IMR-90 (cell line): ENCODE measurements around the gene MESP2. TPM values are rescaled to one million over a fixed set of nuclear protein-coding genes. Genes with fewer than 3 reads are reported as not detected.
A peak's percentile ranks its signal among the peaks of the same experiment; 100 is the strongest.

Experiments used
- ATAC-seq: fragments of 200-7000 bp; cut with Tn5 transposase; 2 replicates; pipeline ENCODE4 v1.9.1; 2020; ENCODE audit warnings: low read depth, mild to moderate bottlenecking, moderate library complexity
- BruUV-seq: library from RNA; stranded (reverse); fragments of 400-500 nt; replicated peaks from 2 replicates; lab custom pipeline; 2021; lab: Mats Ljungman, UMichigan
- CTCF ChIA-PET: fragments of 300-600 bp; formaldehyde crosslinking; extraction: SDS; loops from one replicate; lab custom pipeline; 2021; ENCODE audit warnings: antibody characterized with exemption; lab: Yijun Ruan, JAX
- POLR2A ChIA-PET: fragments of 300-600 bp; sonication (Branson Sonifier 250); formaldehyde crosslinking; loops from one replicate; lab custom pipeline; 2022; ENCODE audit warnings: antibody characterized with exemption; ENCODE audit not compliant: unreplicated experiment; lab: Charles Lee
- DNase-seq: peaks from one replicate; pipeline ENCODE4 v3.0.0; 2013
- H2AFZ ChIP-seq: replicated peaks from 2 replicates; pipeline ENCODE3; 2013; ENCODE audit warnings: low read length, mild to moderate bottlenecking; ENCODE audit not compliant: poor library complexity
- H2AK5ac ChIP-seq: 2 replicates; pipeline ENCODE4 v1.6.1; 2013; ENCODE audit warnings: low read depth, low read length, inconsistent platforms
- H2AK9ac ChIP-seq: replicated peaks from 2 replicates; pipeline ENCODE3; 2013; ENCODE audit warnings: mild to moderate bottlenecking, low read depth, low read length, moderate library complexity; ENCODE audit not compliant: poor library complexity
- H2BK120ac ChIP-seq: 2 replicates; pipeline ENCODE4 v1.6.1; 2013; ENCODE audit warnings: low read depth, low read length, inconsistent platforms
- H2BK15ac ChIP-seq: 3 replicates; pipeline ENCODE4 v1.6.1; 2013; ENCODE audit warnings: low read depth, low read length, inconsistent platforms
- H2BK20ac ChIP-seq: 2 replicates; pipeline ENCODE4 v1.6.1; 2013; ENCODE audit warnings: low read depth, mild to moderate bottlenecking, inconsistent platforms, low read length, moderate library complexity
- H2BK5ac ChIP-seq: 2 replicates; pipeline ENCODE4 v1.6.1; 2013; ENCODE audit warnings: mild to moderate bottlenecking, low read depth, low read length, inconsistent platforms; ENCODE audit not compliant: poor library complexity, severe bottlenecking
- H3K14ac ChIP-seq: replicated peaks from 2 replicates; pipeline ENCODE4 v1.6.1; 2013; ENCODE audit warnings: low read depth, low read length, inconsistent platforms
- H3K18ac ChIP-seq: 2 replicates; pipeline ENCODE4 v1.6.1; 2013; ENCODE audit warnings: low read depth, low read length, control low read depth
- H3K23ac ChIP-seq: 2 replicates; pipeline ENCODE4 v1.6.1; 2013; ENCODE audit warnings: low read depth, low read length, inconsistent platforms
- H3K27ac ChIP-seq: 2 replicates; pipeline ENCODE4 v1.5.1; 2013; ENCODE audit warnings: mild to moderate bottlenecking, control low read depth, low read length; ENCODE audit not compliant: insufficient read depth
- H3K27me3 ChIP-seq: 2 replicates; pipeline ENCODE4 v1.6.1; 2013; ENCODE audit warnings: low read length; ENCODE audit not compliant: control insufficient read depth, insufficient read depth
- H3K36me3 ChIP-seq: 2 replicates; pipeline ENCODE4 v1.6.1; 2013; ENCODE audit warnings: low read length, mixed read lengths; ENCODE audit not compliant: control insufficient read depth, insufficient read depth
- H3K4ac ChIP-seq: 2 replicates; pipeline ENCODE4 v1.6.1; 2013; ENCODE audit warnings: low read depth, low read length, inconsistent platforms
- H3K4me1 ChIP-seq: 2 replicates; pipeline ENCODE4 v1.6.1; 2013; ENCODE audit warnings: low read length, mixed read lengths; ENCODE audit not compliant: control insufficient read depth, insufficient read depth
- H3K4me2 ChIP-seq: 2 replicates; pipeline ENCODE4 v1.6.1; 2013; ENCODE audit warnings: low read depth, mild to moderate bottlenecking, control low read depth, low read length, moderate library complexity
- H3K4me3 ChIP-seq: 2 replicates; pipeline ENCODE4 v1.5.1; 2013; ENCODE audit warnings: low read depth, mild to moderate bottlenecking, control low read depth, low read length, moderate library complexity; ENCODE audit not compliant: insufficient read depth
- H3K56ac ChIP-seq: 2 replicates; pipeline ENCODE4 v1.6.1; 2013; ENCODE audit warnings: low read length, inconsistent platforms; ENCODE audit not compliant: insufficient read depth; ENCODE audit errors: extremely low read depth
- H3K79me1 ChIP-seq, 2 experiments: 2 replicates each; pipeline ENCODE4 v1.6.1; 2013; ENCODE audit warnings: low read length in 2 of 2, inconsistent platforms in 1 of 2, low read depth in 1 of 2
- H3K9ac ChIP-seq: 2 replicates; pipeline ENCODE4 v1.6.1; 2013; ENCODE audit warnings: low read depth, low read length, control low read depth
- H3K9me1 ChIP-seq: 2 replicates; pipeline ENCODE4 v1.6.1; 2013; ENCODE audit warnings: low read length, inconsistent platforms; ENCODE audit not compliant: insufficient read depth
- H3K9me3 ChIP-seq: 2 replicates; pipeline ENCODE4 v1.6.1; 2013; ENCODE audit warnings: low read length; ENCODE audit not compliant: control insufficient read depth, insufficient read depth
- H4K20me1 ChIP-seq: 2 replicates; pipeline ENCODE4 v1.6.1; 2013; ENCODE audit warnings: low read length, inconsistent platforms; ENCODE audit not compliant: insufficient read depth
- H4K5ac ChIP-seq: 2 replicates; pipeline ENCODE4 v1.6.1; 2013; ENCODE audit warnings: mild to moderate bottlenecking, low read depth, low read length, control low read depth
- H4K8ac ChIP-seq, 2 experiments: 2 replicates each; pipeline ENCODE4 v1.6.1; 2013; ENCODE audit warnings: low read depth in 2 of 2, low read length in 2 of 2, control low read depth in 1 of 2, inconsistent platforms in 1 of 2
- H4K91ac ChIP-seq: 2 replicates; pipeline ENCODE4 v1.6.1; 2013; ENCODE audit warnings: low read depth, low read length, inconsistent platforms; ENCODE audit not compliant: insufficient read depth
- CHD1 ChIP-seq: IDR thresholded peaks from 2 replicates; pipeline ENCODE4 v1.6.1; 2012; ENCODE audit warnings: low read depth, low read length, improper control_type of control experiment
- CTCF ChIP-seq: conservative IDR thresholded peaks from 2 replicates; pipeline ENCODE4 v1.5.1; 2012; ENCODE audit warnings: mild to moderate bottlenecking, low read depth, low read length, improper control_type of control experiment
- FOS ChIP-seq: fragments of 150-350 bp; IDR thresholded peaks from 2 replicates; pipeline ENCODE4 v1.6.1; 2016; ENCODE audit warnings: low read depth, low read length
- MAFK ChIP-seq: IDR thresholded peaks from 2 replicates; pipeline ENCODE4 v1.6.1; 2012; ENCODE audit warnings: low read depth, low read length, improper control_type of control experiment
- MXI1 ChIP-seq: IDR thresholded peaks from 2 replicates; pipeline ENCODE4 v1.6.1; 2012; ENCODE audit warnings: low read depth, mild to moderate bottlenecking, low read length, moderate library complexity, borderline replicate concordance
- NFE2L2 ChIP-seq: fragments of 150-350 bp; IDR thresholded peaks from 2 replicates; pipeline ENCODE4 v1.6.1; 2016; ENCODE audit warnings: low read depth, mild to moderate bottlenecking, low read length
- POLR2A ChIP-seq: IDR thresholded peaks from 2 replicates; pipeline ENCODE4 v1.6.1; 2012; ENCODE audit warnings: mild to moderate bottlenecking, low read depth, low read length
- RCOR1 ChIP-seq: IDR thresholded peaks from 2 replicates; pipeline ENCODE4 v1.6.1; 2012; ENCODE audit warnings: mild to moderate bottlenecking, low read length, improper control_type of control experiment; ENCODE audit not compliant: insufficient replicate concordance
- RFX5 ChIP-seq: IDR thresholded peaks from 2 replicates; pipeline ENCODE4 v1.8.0; 2012; ENCODE audit warnings: low read depth, mild to moderate bottlenecking, low read length, moderate library complexity
- SMC3 ChIP-seq: fragments of 150-350 bp; IDR thresholded peaks from 2 replicates; pipeline ENCODE4 v1.6.1; 2016; ENCODE audit warnings: low read depth, mild to moderate bottlenecking, antibody characterized with exemption, low read length, moderate library complexity
- WGBS, 2 experiments: methylation state at CpG; one replicate each; pipeline versions ENCODE4 v1.1.5 to v1.1.7; 2013; ENCODE audit warnings: missing lambda C conversion rate in 2 of 2; ENCODE audit not compliant: insufficient read length in 1 of 2; ENCODE audit errors: extremely low coverage in 2 of 2; 5-methylcytosine and 5-hydroxymethylcytosine counted together
- dilution Hi-C: fragments of 300-500 bp; cut with HindIII; formaldehyde crosslinking; loops from one replicate; pipeline ENCODE4 v1.14.3; 2018; ENCODE audit warnings: low sequenced_read_pairs; ENCODE audit not compliant: unreplicated experiment
- in situ Hi-C: fragments of 300-500 bp; cut with MboI; formaldehyde crosslinking; loops from 3 replicates; pipeline ENCODE4 v1.14.3; 2019; ENCODE audit warnings: low sequenced_read_pairs, inconsistent platforms, mixed read lengths
- intact Hi-C: fragments of 100-400 bp; cut with micrococcal nuclease; formaldehyde crosslinking; loops from 2 replicates; pipeline ENCODE4 v1.10.0; 2022
- polyA plus RNA-seq, 3 experiments: library from polyadenylated mRNA; depleted of rRNA; stranded (reverse); fragments of >200 nt; gene quantifications; 2 replicates each; pipeline ENCODE4 v1.2.3, GENCODE V29; 2012; ENCODE audit warnings: low replicate concordance in 1 of 3
- total RNA-seq: library from RNA; depleted of rRNA; stranded (reverse); fragments of >200 nt; gene quantifications from 2 replicates; pipeline ENCODE4 v1.2.3, GENCODE V29; 2012
- TF ChIP-seq, protein P1 (sequence below): fragments of 150-350 bp; IDR thresholded peaks from 2 replicates; pipeline ENCODE4 v1.6.1; 2016; ENCODE audit warnings: low read depth, mild to moderate bottlenecking, low read length, moderate library complexity, borderline replicate concordance
- TF ChIP-seq, protein P2 (sequence below): fragments of 150-350 bp; IDR thresholded peaks from 2 replicates; pipeline ENCODE4 v1.6.1; 2017; ENCODE audit warnings: mild to moderate bottlenecking, antibody characterized with exemption, low read length, low read depth

Gene MESP2
- total and polyA plus RNA-seq, 2 of the 4 experiments (the other 2 are of a cell fraction): 0.18 to 0.32 TPM

GRCh38 chr15:89822951-89823711 is 47.0 kb downstream of the MESP2 start:
- Histone ChIP-seq H3K4me2 (no peak overlapping the region), H3K9me3 (no peaks in the 10 kb centered on the region), H2BK5ac (peak overlapping the region; percentile 28), H3K14ac (peak overlapping the region; percentile 73), H3K18ac (no peak overlapping the region), H2BK20ac (no peak overlapping the region), H3K4ac (peak overlapping the region; percentile 72), H2AFZ (peak overlapping the region; percentile 75), H2BK120ac (peak overlapping the region; percentile 49; the same call in 1 of the 2 replicates), H3K9me1 (peaks cover 15% of the 10 kb centered on the region; the same call in 1 of the 2 replicates), H3K56ac (no peak overlapping the region), H4K20me1 (no peaks in the 10 kb centered on the region), H3K9ac (no peak overlapping the region), H3K27ac (no peak overlapping the region), H2BK15ac (no peak overlapping the region; the same call in 2 of the 3 replicates), H4K91ac (no peak overlapping the region; the same call in 1 of the 2 replicates), H2AK5ac (peak overlapping the region; percentile 48), H3K4me3 (no peak overlapping the region), H3K4me1 (peaks cover 15% of the 10 kb centered on the region), H4K8ac (peak overlapping the region in 1 of 2 experiments; percentile 56; a peak in 2 of 4 replicates), H3K79me1 (no peaks in the 10 kb centered on the region), H3K36me3 (no peaks in the 10 kb centered on the region), H2AK9ac (peak overlapping the region; percentile 87), H3K23ac (no peak overlapping the region), H3K27me3 (no peaks in the 10 kb centered on the region), H4K5ac (peak overlapping the region; percentile 22; the same call in 1 of the 2 replicates)
- ATAC-seq (no peak), DNase-seq (peak; percentile 18)
- dilution Hi-C loops (no loop called here), in situ Hi-C loops (no loop called here), intact Hi-C loops (no loop called here)
- BruUV-seq: no TSS peak
- TF ChIP-seq CHD1: no peak
- TF ChIP-seq, protein P1, sequence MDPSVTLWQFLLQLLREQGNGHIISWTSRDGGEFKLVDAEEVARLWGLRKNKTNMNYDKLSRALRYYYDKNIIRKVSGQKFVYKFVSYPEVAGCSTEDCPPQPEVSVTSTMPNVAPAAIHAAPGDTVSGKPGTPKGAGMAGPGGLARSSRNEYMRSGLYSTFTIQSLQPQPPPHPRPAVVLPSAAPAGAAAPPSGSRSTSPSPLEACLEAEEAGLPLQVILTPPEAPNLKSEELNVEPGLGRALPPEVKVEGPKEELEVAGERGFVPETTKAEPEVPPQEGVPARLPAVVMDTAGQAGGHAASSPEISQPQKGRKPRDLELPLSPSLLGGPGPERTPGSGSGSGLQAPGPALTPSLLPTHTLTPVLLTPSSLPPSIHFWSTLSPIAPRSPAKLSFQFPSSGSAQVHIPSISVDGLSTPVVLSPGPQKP: no peak
- TF ChIP-seq, protein P2, sequence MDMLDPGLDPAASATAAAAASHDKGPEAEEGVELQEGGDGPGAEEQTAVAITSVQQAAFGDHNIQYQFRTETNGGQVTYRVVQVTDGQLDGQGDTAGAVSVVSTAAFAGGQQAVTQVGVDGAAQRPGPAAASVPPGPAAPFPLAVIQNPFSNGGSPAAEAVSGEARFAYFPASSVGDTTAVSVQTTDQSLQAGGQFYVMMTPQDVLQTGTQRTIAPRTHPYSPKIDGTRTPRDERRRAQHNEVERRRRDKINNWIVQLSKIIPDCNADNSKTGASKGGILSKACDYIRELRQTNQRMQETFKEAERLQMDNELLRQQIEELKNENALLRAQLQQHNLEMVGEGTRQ: no peak
- no peak for TF ChIP-seq SMC3
- TF ChIP-seq MAFK: no peak
- TF ChIP-seq POLR2A: no peak
- no peak for TF ChIP-seq RCOR1
- TF ChIP-seq CTCF: no peak
- TF ChIP-seq NFE2L2: no peak
- no peak for TF ChIP-seq FOS
- TF ChIP-seq RFX5: no peak
- no peak for TF ChIP-seq MXI1
- WGBS, 2 experiments: no CpG with 5 or more reads among the region's 7 CpGs
- CTCF ChIA-PET: no interaction called here
- POLR2A ChIA-PET: interaction anchor here (0.6 kb wide), 1 partner anchor 21 kb away, joined by 3 read pairs; no protein-coding TSS in a partner anchor
